ENCODE measurements around the gene SPATA24. TPM values are rescaled to one million over a fixed set of nuclear protein-coding genes. Genes with fewer than 3 reads are reported as not detected.
"Not testable (repeated sequence)": the region's sequence is repeated elsewhere in the genome, so short reads cannot be mapped to it uniquely, and the experiment has no call there.

Gene SPATA24
- total RNA-seq, 1 donor from 2014 or later = 9.4 TPM

DNA sequence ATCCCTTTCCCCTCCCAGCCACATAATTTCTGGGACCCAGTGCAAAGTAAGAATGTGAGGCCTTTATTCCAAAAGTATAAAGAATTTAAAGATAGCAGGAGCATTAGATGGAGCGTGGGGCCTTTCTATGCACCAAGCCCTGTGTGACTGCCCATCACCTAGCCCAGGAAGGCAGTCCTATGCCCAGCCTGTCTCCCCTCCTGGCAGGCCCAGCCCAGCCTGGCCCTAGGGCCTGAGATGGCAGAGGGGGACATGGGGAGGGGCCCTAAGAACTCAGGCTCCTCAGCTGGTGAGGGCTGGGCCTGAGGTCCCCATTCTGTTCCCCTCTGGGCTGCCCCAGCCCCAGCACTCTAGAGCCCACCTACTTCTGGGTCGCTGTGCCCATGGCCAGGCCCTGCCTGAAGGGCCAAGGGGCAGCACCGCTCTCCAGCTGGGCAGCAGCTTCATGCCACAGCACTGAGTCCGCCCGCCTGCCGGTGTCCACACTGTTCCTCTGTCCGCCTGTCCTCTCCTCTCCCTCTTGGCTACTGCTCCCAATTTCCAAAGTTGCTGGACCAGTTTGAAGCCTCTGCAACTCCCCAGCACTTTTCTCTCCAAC, 19.8 kb downstream of the SPATA24 start:
- no peak for DNase-seq (ENCODE audit: low read depth, low spot score)

DNA sequence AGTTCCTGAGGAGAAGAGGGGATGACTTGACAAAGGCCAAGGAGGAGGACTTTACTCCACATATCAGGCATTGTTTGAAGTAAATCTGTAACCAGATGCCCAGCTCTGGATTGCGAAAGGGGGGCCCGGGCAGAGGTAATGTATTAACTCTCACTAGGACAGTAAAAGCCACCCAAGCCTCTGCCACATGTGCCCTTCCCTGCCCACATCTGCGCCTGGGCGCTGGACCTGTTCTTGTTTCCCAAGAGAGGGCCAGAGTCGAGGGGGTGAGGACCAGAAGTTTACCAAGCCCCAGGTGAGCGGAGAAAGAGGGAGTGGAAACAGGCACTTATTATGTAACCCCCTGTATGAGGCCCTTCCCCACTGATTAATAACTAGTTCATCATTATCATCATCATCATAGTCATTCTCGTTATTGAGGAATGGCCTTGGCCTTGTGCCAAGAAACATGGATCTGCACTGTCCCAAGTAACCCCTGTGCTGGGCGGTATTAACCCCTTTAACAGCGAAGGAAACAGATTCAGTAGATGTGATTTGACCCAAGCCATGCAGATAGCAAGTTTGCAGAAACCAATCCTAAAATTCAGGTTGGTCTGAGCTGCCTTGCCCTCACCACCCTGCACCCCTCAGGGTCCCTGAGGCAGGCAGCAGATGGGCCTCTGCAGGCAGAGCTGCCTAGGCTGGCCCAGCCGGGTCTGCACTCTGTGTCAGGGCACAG, 20.5 kb downstream of the SPATA24 start, which contains the start of gene SLC23A1:
TSS of gene SLC23A1 (minus strand) at position 23 of the 718 bp plus-strand sequence. CDS start 44 bp downstream, outside the sequence.
- no peak for DNase-seq (ENCODE audit: low read depth, low spot score)

DNA sequence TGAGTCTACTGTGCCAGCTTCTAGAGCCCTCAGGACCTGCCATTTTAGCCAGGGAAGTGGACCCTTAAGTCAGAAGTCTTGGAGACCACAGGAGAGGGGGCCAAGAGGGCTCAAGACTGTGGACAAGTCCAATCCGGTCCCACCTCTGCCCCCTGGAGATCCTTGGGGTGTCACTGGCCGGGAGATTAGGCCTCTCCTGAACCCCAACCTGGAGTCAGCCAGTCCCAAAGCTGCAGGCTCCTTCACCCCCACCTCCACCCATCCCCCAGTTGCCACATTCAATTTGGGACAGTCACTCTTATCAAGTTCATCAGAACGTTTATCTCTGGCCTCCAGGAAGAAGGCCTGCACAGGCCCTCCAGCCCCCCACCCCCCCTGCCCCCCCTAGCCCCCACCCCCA, 21.1 kb downstream of the SPATA24 start:
- no peak for DNase-seq (ENCODE audit: low read depth, low spot score)

DNA sequence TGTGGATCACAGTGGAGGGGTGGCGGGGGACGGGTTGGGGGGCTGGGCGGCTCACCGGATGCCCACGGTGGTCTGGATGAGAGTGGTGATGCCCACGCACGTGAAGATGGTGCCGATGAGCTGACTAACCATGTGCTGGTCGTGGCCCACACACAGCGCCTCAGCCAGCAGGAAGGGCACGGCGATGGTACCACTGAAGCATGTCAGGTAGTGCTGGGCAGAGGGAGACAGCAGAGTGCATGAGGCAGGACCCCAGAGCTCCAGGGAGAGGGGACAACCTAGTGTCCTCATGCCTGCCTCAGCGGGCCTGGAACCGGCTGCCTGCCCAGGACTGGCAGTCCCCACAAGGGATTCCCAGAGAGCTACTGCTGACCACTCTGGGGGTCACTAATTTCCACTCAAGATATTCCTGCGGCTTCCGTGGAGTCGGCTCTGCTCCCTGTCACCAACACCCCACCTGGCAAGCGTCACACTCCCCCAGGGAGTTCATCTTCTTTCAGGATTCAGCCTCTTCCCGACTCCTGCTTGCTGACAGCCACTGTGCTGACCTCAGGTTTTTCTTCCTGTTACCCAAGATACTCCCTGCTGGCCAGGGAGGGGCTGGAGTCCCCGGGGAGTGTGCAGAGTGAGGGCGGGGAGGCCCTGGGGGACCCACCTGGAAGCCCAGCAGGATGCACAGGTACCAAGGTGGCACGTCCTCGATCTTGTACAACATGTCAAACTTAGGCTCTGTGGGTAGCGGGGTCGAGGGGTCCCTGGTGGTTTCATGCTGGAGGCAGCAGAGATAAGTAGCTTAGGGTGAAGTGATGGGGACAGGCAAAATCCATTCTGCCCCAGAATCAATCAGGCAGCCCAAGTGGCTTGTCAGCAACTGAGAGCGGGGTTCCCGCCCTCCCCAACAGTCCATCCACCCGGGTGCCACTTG, 21.8 kb downstream of the SPATA24 start:
- no peak for DNase-seq (ENCODE audit: low read depth, low spot score)

DNA sequence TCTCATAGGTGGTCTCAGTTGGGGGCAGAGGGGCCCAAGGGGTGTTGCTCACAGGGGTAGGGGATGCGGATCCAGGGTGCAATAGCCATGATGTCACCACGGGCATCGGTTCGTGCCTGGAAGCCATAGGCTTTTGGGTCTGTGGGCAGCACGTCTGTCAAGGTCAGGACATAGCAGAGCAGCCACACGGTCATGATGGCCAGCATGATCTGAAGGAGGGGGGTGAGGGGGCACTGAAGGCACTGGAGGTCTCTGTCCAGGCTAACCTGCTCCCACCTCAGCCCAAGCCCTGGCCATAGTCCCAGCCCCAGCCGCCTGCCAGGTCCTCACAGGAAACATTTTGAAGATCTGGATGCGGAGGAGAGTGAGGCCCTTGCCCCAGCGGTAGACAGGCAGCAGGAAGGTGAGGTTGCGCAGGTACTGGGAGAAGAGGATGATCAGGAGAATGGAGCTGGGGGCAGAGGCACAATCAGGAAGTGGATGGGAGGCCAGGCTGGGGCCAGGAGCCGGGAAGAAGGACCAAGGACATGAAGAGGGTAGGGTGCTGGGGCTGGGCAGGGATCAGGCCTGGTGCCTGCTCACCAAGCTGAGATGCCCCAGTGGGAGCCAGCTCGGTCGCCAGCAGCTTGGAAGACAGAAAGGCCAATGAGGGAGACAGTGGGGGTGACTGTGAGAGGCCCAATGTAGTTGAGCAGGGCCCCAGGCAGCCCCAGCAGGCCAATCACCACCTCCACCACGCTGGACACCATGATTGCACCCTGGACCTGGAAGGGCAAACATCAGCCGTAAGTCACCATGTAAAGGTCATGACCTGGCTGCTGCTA, 24.1 kb downstream of the SPATA24 start:
- DNase-seq (ENCODE audit: low read depth, low spot score) = no peak

DNA sequence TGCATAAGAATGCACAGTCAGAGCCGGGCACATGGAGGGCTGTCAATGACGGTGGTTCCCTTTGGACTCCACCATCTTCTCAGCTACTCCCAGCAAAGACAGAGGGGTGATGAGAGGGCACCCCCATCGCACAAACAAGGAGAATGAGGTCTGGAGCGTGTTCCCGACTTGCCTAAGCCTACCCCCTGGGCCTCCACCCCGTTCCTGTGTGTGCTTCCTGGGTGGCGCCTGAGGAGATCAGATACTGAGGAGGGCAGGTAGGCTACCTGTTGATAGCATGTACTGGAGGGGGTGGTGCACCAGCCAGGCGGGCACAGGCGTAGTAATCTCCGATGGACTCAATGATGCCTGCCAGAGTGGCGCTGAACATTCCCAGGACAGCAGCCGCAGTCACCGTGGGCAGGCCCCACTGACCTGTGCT, 24.9 kb downstream of the SPATA24 start:
- no peak for DNase-seq (ENCODE audit: low read depth, low spot score)

DNA sequence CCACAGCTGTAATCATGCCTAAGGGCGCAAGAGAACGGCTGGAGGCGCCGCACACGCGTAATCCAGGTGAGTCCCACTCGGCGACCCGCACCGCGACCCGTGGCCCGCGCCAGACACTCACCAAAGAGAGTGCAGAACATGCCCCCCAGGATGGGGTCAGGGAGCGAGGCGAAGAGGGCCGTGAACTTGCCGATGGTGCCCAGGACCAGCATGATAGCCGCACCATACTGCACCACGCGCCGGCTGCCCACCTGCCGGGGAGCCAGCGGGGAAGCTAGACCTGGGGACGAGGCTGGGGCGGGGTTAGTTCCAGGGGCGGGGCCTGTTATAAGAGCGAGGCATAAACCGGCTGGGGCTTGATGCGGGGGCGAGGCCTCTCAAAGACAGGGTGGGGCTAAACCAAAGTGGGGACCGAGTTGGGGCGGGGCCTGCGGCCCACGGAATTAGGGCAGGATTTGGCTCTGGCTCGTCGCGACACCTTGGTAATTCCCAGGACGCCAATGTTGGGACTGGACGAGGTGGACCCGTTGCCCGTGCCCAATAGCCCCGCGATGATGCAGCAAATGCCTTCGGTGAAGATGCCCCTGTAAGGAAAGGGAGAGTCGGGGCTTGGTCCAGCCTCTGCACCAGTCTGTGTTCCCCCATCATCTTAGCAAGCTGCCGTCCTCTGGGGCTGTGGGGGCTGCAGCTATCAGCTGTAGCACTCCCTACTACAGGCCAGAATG, 25.6 kb downstream of the SPATA24 start:
- DNase-seq (ENCODE audit: low read depth, low spot score) = no peak

DNA sequence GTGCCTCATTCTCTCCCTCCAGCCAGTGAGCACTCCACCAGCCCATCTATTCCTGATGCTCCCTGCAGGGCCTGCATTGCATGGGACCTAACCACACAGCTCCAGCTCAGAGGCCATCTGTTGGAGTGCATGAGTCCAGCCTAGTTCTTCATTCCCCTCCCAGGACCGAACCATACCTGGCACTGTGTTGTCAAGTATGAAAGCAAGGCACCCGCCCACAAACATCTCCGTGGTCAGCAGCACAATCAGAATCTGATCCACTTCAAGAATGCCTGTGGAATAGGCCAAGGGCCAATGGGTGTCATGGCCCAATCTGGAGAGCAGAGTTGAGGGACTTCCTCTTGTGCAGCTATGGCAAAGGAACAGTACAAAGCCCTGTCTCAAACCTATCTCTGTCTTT, 26.7 kb downstream of the SPATA24 start:
- DNase-seq (ENCODE audit: low read depth, low spot score) = no peak

DNA sequence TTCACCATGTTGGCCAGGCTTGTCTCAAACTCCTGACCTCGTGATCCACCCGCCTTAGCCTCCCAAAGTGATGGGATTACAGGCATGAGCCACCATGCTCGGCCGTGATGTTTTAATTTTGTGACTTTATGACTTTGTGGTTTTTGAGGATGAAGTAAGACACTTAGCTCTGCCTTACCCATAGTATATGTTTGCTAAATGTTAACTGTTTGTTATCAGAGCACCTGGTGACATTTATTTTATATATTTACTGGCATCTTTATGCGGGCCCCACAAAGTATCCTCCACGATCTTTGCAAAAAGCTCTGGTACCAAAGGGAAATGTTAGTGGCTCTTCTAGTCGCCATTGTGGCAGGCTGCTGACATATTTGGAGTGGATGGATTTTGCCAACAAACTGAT, 27.5 kb downstream of the SPATA24 start:
- DNase-seq (ENCODE audit: low read depth, low spot score) = no peak

DNA sequence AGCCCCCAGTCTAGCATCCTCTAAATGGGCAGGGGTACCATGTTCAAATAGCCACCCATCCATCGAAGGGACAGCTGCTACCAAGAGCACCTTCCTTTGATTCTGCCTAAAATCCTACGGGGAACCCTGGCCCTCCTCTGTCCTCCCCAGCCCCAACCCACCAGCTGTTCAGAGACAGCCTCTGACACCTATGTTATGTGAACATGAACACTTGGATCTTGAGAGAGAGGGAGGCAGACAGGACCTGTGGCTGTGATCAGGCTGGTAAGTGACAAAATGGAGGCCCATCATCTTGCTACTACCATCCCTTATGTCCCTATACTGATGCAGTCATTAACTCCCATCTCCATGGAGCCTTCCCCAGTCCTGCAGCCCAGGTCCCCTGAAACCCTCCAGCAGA, 29.0 kb downstream of the SPATA24 start:
- no peak for DNase-seq (ENCODE audit: low read depth, low spot score)

DNA sequence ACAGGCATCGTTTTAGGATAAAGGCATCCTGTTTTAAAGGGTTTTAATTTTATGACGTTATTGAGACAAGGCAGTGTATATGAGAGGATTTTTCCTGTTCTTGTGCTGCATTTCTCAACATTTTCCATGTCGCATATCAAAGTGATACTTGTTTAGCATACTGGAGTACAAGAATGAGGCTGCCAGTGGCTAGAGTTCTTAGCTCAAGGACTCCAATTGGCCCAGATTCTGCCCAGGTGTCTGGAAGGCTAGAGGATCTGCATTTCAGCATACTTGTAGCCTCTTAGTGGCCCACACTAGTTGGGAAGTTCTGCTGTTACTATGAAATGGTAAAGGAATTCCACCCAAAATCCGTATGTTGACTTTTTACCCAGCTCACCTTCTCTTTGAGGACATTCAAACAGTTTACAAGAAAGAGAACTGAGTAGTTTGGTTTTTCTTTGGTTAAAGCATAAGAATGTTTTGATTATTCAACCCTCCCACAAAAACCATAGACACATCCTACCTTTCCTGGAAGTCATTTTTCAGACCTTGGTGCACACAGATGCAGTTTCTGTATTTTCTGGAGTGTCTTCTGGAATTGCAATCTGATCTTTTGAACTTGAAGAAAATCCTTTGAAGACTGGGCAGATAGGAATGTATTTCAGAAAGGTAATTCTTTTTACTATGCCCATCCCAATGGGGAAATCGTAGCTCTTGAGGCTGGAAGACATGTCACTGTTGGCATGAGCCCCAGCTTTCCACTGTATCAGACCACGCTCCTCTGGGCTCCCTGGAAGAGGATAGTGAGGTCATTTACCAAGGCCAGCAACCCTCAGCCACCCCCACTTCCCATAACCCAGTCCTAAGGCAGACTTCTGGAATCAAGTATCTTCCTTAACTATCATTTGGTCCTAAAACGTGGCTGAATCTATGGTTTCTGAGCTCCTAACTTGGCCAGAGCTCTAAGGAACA, 32.1 kb downstream of the SPATA24 start:
- no peak for DNase-seq (ENCODE audit: low read depth, low spot score)

DNA sequence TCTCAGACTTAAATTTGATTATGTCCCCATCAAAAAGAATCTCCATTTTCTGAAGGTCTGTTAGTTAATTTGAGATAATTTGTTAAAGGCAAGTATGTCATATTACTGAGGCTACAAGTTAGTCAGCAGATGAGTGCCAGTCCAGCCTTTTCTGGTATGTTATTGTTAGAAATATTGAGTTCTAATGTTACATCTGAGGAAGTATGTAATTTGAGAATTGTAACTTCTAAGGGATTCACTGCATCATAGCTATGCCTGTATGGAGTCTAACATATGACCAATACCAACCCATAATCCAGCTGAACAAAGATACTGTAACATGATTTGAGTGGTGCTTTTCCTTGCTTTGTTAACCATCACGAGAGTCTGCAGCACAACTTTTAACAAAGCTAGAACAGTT, 34.7 kb downstream of the SPATA24 start:
- no peak for DNase-seq (ENCODE audit: low read depth, low spot score)

DNA sequence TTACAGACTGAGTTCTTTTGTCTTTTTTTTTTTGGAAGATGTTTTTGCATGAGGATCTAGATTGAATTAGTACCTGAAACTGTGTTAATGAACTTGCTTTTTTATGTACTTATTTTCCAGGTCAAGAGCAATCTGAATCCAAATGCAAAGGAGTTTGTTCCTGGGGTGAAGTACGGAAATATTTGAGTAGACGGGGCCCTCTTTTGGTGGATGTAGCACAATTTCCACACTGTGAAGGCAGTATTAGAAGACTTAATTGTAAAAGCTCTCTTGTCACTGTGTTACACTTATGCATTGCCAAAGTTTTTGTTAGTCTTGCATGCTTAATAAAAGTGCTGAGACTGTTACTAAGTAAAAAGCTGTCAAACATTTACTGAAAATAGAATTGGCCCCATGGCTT, 35.3 kb downstream of the SPATA24 start:
- DNase-seq (ENCODE audit: low read depth, low spot score) = no peak

DNA sequence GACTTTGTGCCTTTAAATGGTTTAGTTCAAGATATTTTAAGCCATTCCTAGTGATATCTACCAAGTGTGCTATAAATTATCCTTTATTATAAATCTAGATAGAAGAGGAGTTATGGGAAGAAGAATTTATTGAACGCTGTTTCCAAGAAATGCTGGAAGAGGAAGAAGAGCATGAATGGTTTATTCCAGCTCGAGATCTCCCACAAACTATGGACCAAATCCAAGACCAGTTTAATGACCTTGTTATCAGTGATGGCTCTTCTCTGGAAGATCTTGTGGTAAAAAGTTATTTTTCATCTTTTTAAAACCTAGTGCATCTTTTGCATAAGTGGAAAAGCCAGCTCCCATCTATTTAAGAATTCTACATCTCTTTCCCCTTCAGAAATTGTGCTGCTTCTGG, 39.4 kb downstream of the SPATA24 start:
- no peak for DNase-seq (ENCODE audit: low read depth, low spot score)

DNA sequence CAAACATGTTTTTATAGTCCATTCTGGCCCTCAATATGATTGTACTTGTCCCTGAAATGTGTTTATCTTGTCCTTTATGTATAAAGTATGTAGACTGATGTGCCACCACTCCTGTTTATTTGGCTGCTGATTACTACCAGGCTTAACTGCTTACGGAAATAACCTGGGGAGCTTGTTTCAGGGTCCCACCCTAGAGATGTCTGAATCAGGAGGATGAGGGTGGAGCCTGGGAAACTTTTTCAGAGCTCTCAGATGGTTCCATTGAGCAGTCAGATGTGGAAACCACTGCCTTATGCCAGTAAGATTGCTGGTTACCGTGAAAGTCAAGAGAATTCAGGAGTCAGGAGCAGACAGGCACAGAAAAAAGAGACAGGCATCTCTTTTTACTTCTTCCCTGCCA, 40.0 kb downstream of the SPATA24 start:
- no peak for DNase-seq (ENCODE audit: low read depth, low spot score)

DNA sequence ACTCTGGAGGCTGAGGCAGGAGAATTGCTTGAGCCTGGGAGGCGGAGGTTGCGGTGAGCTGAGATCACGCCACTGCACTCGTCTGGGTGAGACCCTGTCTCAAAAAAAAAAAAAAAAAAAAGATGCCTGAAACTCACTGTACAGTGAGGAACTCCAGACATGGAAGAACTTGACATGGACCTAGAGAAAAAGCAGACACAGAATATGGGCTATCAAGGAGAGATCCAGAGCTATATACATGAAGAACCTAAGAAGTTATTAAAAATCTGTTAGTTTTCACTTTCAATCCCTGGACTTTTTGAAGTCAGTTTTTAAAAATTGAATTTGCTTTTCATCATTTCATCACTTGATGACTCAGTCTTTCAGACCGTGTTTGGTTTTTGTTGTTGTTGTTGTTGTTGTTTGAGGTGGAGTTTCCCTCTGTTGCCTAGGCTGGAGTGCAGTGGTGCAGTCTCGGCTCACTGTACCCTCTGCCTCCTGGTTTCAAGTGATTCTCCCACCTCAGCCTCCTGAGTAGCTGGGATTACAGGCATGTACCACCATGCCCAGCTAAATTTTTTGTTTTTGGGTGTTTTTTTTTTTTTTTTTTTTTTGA, 42.0 kb downstream of the SPATA24 start:
- DNase-seq (ENCODE audit: low read depth, low spot score) = no peak

DNA sequence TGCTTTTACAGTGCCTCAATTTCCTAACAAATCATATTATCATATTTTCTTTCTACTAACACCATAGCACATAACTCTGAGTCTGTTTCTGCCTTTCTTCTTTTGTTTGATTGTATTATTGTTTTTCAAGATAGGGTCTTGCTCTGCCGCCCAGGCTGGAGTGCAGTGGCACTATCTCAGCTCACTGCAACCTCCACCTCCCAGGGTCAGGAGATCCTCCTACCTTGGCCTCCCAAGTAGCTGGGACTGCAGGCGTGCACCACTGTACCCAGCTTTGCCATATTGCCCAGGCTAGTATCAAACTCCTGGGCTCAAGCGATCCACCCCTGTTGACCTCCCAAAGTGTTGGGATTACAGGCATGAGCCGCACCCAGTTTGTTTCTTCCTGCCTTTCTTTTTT, 43.5 kb downstream of the SPATA24 start:
- no peak for DNase-seq (ENCODE audit: low read depth, low spot score)

DNA sequence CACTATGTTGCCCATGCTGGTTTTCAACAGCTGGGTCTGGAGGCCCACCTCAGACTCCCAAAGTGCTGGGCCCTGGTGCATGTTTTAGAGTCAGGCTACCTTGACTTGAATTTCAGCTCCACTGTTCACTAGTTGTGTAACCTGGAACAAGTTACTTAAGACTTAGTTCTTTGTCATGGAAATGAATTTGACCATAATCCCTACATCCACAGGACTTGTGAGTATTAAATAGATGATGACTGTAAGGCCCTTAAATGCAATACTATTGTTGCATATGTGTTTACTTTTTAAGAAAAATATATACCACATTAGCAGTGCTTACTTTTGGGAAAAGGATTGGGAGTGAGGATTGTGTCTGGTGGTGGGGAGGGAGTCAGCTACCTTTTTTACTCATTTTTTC, 45.8 kb downstream of the SPATA24 start:
- no peak for DNase-seq (ENCODE audit: low read depth, low spot score)

DNA sequence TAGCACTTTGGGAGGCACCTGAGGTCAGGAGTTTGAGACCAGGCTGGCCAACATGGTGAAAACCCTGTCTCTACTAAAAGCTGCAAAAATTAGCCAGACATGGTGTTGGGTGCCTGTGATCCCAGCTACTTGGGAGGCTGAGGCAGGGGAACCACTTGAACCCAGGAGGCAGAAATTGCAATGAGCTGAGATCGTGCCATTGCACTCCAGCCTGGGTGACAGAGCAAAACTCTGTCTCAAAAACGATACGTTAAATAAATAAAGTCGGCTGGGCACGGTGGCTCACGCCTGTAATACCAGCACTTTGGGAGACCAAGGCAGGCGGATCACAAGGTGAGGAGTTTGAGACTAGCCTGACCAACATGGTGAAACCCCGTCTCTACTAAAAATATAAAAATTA, 48.0 kb downstream of the SPATA24 start:
- DNase-seq (ENCODE audit: low read depth, low spot score) = not testable (repeated sequence)

Data from pulmonary artery endothelial cell (primary cell).